Endothelial cell of umbilical vein (primary cell): ENCODE data around the gene TOMM34. TPM values are rescaled to one million over a fixed set of nuclear protein-coding genes. Genes with fewer than 3 reads are reported as not detected.

Experiments
- BruUV-seq: library from RNA; stranded (reverse); fragments of 400-500 nt; replicated peaks from 2 replicates; lab custom pipeline; 2021; lab: Mats Ljungman, UMichigan
- CTCF ChIA-PET: fragments of 300-600, 350-600 bp; sonication (Branson Sonifier 250); formaldehyde crosslinking; loops from one replicate; lab custom pipeline; 2021; ENCODE audit warnings: antibody characterized with exemption, inconsistent platforms; lab: Charles Lee
- POLR2A ChIA-PET: fragments of 300-600, 350-600 bp; sonication (Branson Sonifier 250); formaldehyde crosslinking; loops from one replicate; lab custom pipeline; 2021; ENCODE audit warnings: antibody characterized with exemption, inconsistent platforms; lab: Charles Lee
- DNase-seq: peaks from one replicate; pipeline ENCODE4 v3.0.0-alpha.2; 2011; ENCODE audit warnings: low read depth, low spot score
- FAIRE-seq: peaks from 2 replicates; lab custom pipeline; 2011; peaks lifted over from hg19 to GRCh38; lab: Jason Lieb, UNC
- H2AFZ ChIP-seq: 2 replicates; pipeline ENCODE4 v1.6.0; 2012; ENCODE audit warnings: low read depth, low read length, control low read depth, inconsistent platforms
- H3K27ac ChIP-seq: 2 replicates; pipeline ENCODE4 v1.5.1; 2011; ENCODE audit warnings: low read depth, mild to moderate bottlenecking, control low read depth, low read length, moderate library complexity; ENCODE audit not compliant: insufficient read depth
- H3K27me3 ChIP-seq, 2 experiments: 2 replicates each; pipeline versions ENCODE4 v1.6.0 to v1.6.1; 2011; ENCODE audit warnings: low read length in 2 of 2, mixed read lengths in 1 of 2; ENCODE audit not compliant: control insufficient read depth in 2 of 2, insufficient read depth in 2 of 2
- H3K36me3 ChIP-seq, 2 experiments: 2 replicates in 1 of 2; 3 replicates in 1 of 2; pipeline ENCODE4 v1.5.1; 2011; ENCODE audit warnings: low read length in 2 of 2, mild to moderate bottlenecking in 1 of 2, moderate library complexity in 1 of 2; ENCODE audit not compliant: control insufficient read depth in 2 of 2, insufficient read depth in 2 of 2; ENCODE audit errors: extremely low read depth in 1 of 2
- H3K4me1 ChIP-seq: 3 replicates; pipeline ENCODE4 v1.5.1; 2011; ENCODE audit warnings: mild to moderate bottlenecking, low read length; ENCODE audit not compliant: control insufficient read depth, insufficient read depth; ENCODE audit errors: extremely low read depth
- H3K4me2 ChIP-seq: 2 replicates; pipeline ENCODE4 v1.6.1; 2011; ENCODE audit warnings: low read length, control low read depth, mixed read lengths; ENCODE audit not compliant: insufficient read depth
- H3K4me3 ChIP-seq, 3 experiments: fragments of 200-600 bp in 1 of 3; sonication (generic), shearing (Covaris generic) in 1 of 3; replicated peaks in 1 of 3; 2 replicates each; pipeline ENCODE4 v1.5.1; 2011 to 2016; ENCODE audit warnings: control low read depth in 3 of 3, low read length in 3 of 3, mild to moderate bottlenecking in 2 of 3, inconsistent platforms in 1 of 3, low read depth in 1 of 3, moderate library complexity in 1 of 3; ENCODE audit not compliant: insufficient read depth in 1 of 3
- H3K79me2 ChIP-seq: 2 replicates; pipeline ENCODE4 v1.6.0; 2012; ENCODE audit warnings: low read length, inconsistent platforms; ENCODE audit not compliant: control insufficient read depth, insufficient read depth
- H3K9ac ChIP-seq: replicated peaks from 2 replicates; pipeline ENCODE3; 2011; ENCODE audit warnings: low read length, control low read depth; ENCODE audit not compliant: insufficient read depth; ENCODE audit errors: extremely low read depth
- H3K9me1 ChIP-seq: replicated peaks from 3 replicates; pipeline ENCODE4 v1.6.0; 2011; ENCODE audit warnings: mild to moderate bottlenecking, low read length; ENCODE audit not compliant: control insufficient read depth, insufficient read depth; ENCODE audit errors: extremely low read depth
- H3K9me3 ChIP-seq: replicated peaks from 2 replicates; pipeline ENCODE4 v1.5.1; 2012; ENCODE audit warnings: low read length, inconsistent platforms; ENCODE audit not compliant: control insufficient read depth, insufficient read depth
- H4K20me1 ChIP-seq: replicated peaks from 2 replicates; pipeline ENCODE3; 2011; ENCODE audit warnings: mild to moderate bottlenecking, low read length; ENCODE audit not compliant: control insufficient read depth, insufficient read depth; ENCODE audit errors: extremely low read depth
- CTCF ChIP-seq, 2 donors: IDR thresholded peaks; 1 replicate in 1 of 2; 2 replicates in 1 of 2; pipeline ENCODE4 v1.5.1; 2011; ENCODE audit warnings: low read length in 2 of 2, mild to moderate bottlenecking in 2 of 2, moderate library complexity in 2 of 2, control low read depth in 1 of 2, inconsistent platforms in 1 of 2, low read depth in 1 of 2; ENCODE audit not compliant: insufficient read depth in 1 of 2; ENCODE audit errors: extremely low read depth in 1 of 2
- EZH2 ChIP-seq: IDR thresholded peaks from 2 replicates; pipeline ENCODE4 v1.6.1; 2012; ENCODE audit warnings: borderline replicate concordance, low read depth, mild to moderate bottlenecking, moderate library complexity, low read length, inconsistent platforms; ENCODE audit not compliant: severe bottlenecking
- FOS ChIP-seq: IDR thresholded peaks from 2 replicates; pipeline ENCODE4 v1.6.1; 2011; ENCODE audit warnings: mild to moderate bottlenecking, low read length, moderate library complexity, borderline replicate concordance; ENCODE audit not compliant: insufficient read depth
- GATA2 ChIP-seq: IDR thresholded peaks from 2 replicates; pipeline ENCODE4 v1.7.0; 2011; ENCODE audit warnings: low read depth, mild to moderate bottlenecking, moderate library complexity, mixed read lengths, low read length; ENCODE audit not compliant: insufficient read length, insufficient read depth
- JUN ChIP-seq: IDR thresholded peaks from 2 replicates; pipeline ENCODE4 v1.6.1; 2011; ENCODE audit warnings: borderline replicate concordance, low read depth; ENCODE audit not compliant: insufficient read length, insufficient read depth
- MAX ChIP-seq: IDR thresholded peaks from 2 replicates; pipeline ENCODE4 v1.6.1; 2011; ENCODE audit not compliant: insufficient read depth, insufficient read length
- MYC ChIP-seq: IDR thresholded peaks from one replicate; pipeline ENCODE4 v1.6.1; 2011; ENCODE audit warnings: mild to moderate bottlenecking, low read depth, low read length
- POLR2A ChIP-seq: IDR thresholded peaks from 2 replicates; pipeline ENCODE4 v1.6.1; 2012; ENCODE audit warnings: low read depth, mild to moderate bottlenecking, control low read depth, low read length
- POLR2AphosphoS5 ChIP-seq: IDR thresholded peaks from 2 replicates; pipeline ENCODE4 v1.6.1; 2012; ENCODE audit warnings: low read depth, mild to moderate bottlenecking, control low read depth, low read length, moderate library complexity; ENCODE audit not compliant: insufficient read depth
- dilution Hi-C: fragments of 300-500 bp; cut with MboI; formaldehyde crosslinking; loops from one replicate; pipeline ENCODE4 v1.15.0; 2019; ENCODE audit warnings: low sequenced_read_pairs; ENCODE audit not compliant: extremely low pct_ligation_motif_present
- intact Hi-C: fragments of 100-400 bp; cut with micrococcal nuclease; formaldehyde crosslinking; loops from one replicate; pipeline ENCODE4 v1.10.0; 2022
- polyA plus RNA-seq, 4 experiments: library from polyadenylated mRNA; depleted of rRNA in 3 of 4; stranded (reverse) in 3 of 4; unstranded in 1 of 4; fragments of >200 nt; gene quantifications; 2 replicates each; pipeline versions ENCODE4 v1.2.1 to v1.2.3, GENCODE V29; 2011 to 2012; ENCODE audit warnings: missing spikeins in 1 of 4
- total RNA-seq: library from RNA; stranded (reverse); gene quantifications from 2 replicates; pipeline ENCODE4 v1.2.3, GENCODE V29; 2021

Gene TOMM34
- total and polyA plus RNA-seq, 2 donors (not counting 3 experiments of a cell fraction or from before 2014, with no cell fraction given) = 36.3 to 44.2 TPM

- POLR2A ChIA-PET = no interaction called here
- Histone ChIP-seq H3K4me3 (no peak overlapping the region), H3K4me2 (no peak overlapping the region), H3K36me3 (peaks cover 10 to 12% of the 10 kb centered on the region in 2 experiments), H4K20me1 (no peaks in the 10 kb centered on the region), H3K27ac (no peak overlapping the region), H2AFZ (no peak overlapping the region), H3K4me1 (peaks cover 13% of the 10 kb centered on the region), H3K9me1 (no peaks in the 10 kb centered on the region), H3K9ac (no peak overlapping the region), H3K9me3 (no peaks in the 10 kb centered on the region), H3K27me3 (no peaks in the 10 kb centered on the region), H3K79me2 (no peaks in the 10 kb centered on the region)
- dilution Hi-C loops (no loop called here), intact Hi-C loops (no loop called here)
- CTCF ChIA-PET = interaction anchor here (0.9 to 2.3 kb wide), 4 partner anchors 9 to 46 kb away, joined by 3 to 8 read pairs (median 5); no protein-coding TSS in a partner anchor
- BruUV-seq = no TSS peak
- FAIRE-seq (no peak), DNase-seq (no peak)
- TF ChIP-seq GATA2 (no peak), CTCF (IDR thresholded peaks at IDR 0.05; ENCODE audit: extremely low read depth in 1 of 2, insufficient read depth in 1 of 2, low read depth in 1 of 2, low read length in 2 of 2) (no peak), MYC (no peak), MAX (no peak), POLR2AphosphoS5 (no peak), JUN (no peak), POLR2A (no peak), EZH2 (no peak), FOS (no peak)
Observed at GRCh38 chr20:44997668-44998067, 37.5 kb upstream of the TOMM34 start.
